Astrocyte (in vitro differentiated cells and primary cell): ENCODE results near the gene CASK. TPM values are rescaled to one million over a fixed set of nuclear protein-coding genes. Genes with fewer than 3 reads are reported as not detected.

Source experiments
- DNase-seq: peaks from one replicate; pipeline ENCODE4 v3.0.0-alpha.2; 2010; ENCODE audit warnings: low read depth
- FAIRE-seq: peaks from 2 replicates; lab custom pipeline; 2011; peaks lifted over from hg19 to GRCh38; lab: Jason Lieb, UNC
- H2AFZ ChIP-seq: 2 replicates; pipeline ENCODE4 v1.6.0; 2012; ENCODE audit warnings: low read depth, low read length, inconsistent platforms
- H3K27ac ChIP-seq: 2 replicates; pipeline ENCODE4 v1.5.1; 2011; ENCODE audit warnings: low read depth, low read length, inconsistent platforms
- H3K27me3 ChIP-seq: 2 replicates; pipeline ENCODE4 v1.6.0; 2011; ENCODE audit warnings: low read length, inconsistent platforms; ENCODE audit not compliant: insufficient read depth
- H3K36me3 ChIP-seq: 2 replicates; pipeline ENCODE4 v1.5.1; 2011; ENCODE audit warnings: low read length, inconsistent platforms; ENCODE audit not compliant: insufficient read depth
- H3K4me1 ChIP-seq: 2 replicates; pipeline ENCODE4 v1.5.1; 2011; ENCODE audit warnings: low read length, inconsistent platforms; ENCODE audit not compliant: insufficient read depth
- H3K4me2 ChIP-seq: 2 replicates; pipeline ENCODE4 v1.6.0; 2012; ENCODE audit warnings: low read length, inconsistent platforms
- H3K4me3 ChIP-seq: 2 replicates; pipeline ENCODE4 v1.5.1; 2011; ENCODE audit warnings: low read depth, mild to moderate bottlenecking, low read length, inconsistent platforms; ENCODE audit not compliant: insufficient read depth
- H3K79me2 ChIP-seq: 2 replicates; pipeline ENCODE4 v1.6.0; 2012; ENCODE audit warnings: mild to moderate bottlenecking, low read length, inconsistent platforms; ENCODE audit not compliant: insufficient read depth
- H3K9ac ChIP-seq: 2 replicates; pipeline ENCODE4 v1.6.0; 2012; ENCODE audit warnings: mild to moderate bottlenecking, low read length, inconsistent platforms
- H3K9me3 ChIP-seq: 2 replicates; pipeline ENCODE4 v1.5.1; 2012; ENCODE audit warnings: low read depth, mild to moderate bottlenecking, low read length, inconsistent platforms; ENCODE audit not compliant: insufficient read depth
- H4K20me1 ChIP-seq: 2 replicates; pipeline ENCODE4 v1.6.0; 2012; ENCODE audit warnings: low read length, inconsistent platforms; ENCODE audit not compliant: insufficient read depth
- H3K27ac Mint-ChIP-seq: one replicate; pipeline ENCODE4 v1.8.0; 2021; ENCODE audit warnings: mild to moderate bottlenecking, mixed read lengths; ENCODE audit not compliant: unreplicated experiment
- H3K27me3 Mint-ChIP-seq: one replicate; pipeline ENCODE4 v1.8.0; 2021; ENCODE audit warnings: low read depth, mixed read lengths; ENCODE audit not compliant: unreplicated experiment
- H3K36me3 Mint-ChIP-seq: one replicate; pipeline ENCODE4 v1.8.0; 2021; ENCODE audit warnings: low read depth, mixed read lengths; ENCODE audit not compliant: unreplicated experiment
- H3K4me1 Mint-ChIP-seq: one replicate; pipeline ENCODE4 v1.8.0; 2021; ENCODE audit warnings: low read depth, mixed read lengths; ENCODE audit not compliant: unreplicated experiment
- H3K4me3 Mint-ChIP-seq: one replicate; pipeline ENCODE4 v1.8.0; 2021; ENCODE audit warnings: mild to moderate bottlenecking, moderate library complexity, mixed read lengths; ENCODE audit not compliant: unreplicated experiment
- H3K9me3 Mint-ChIP-seq: one replicate; pipeline ENCODE4 v1.8.0; 2021; ENCODE audit warnings: mild to moderate bottlenecking, mixed read lengths; ENCODE audit not compliant: unreplicated experiment
- EZH2 ChIP-seq: IDR thresholded peaks from 2 replicates; pipeline ENCODE4 v1.6.1; 2012; ENCODE audit warnings: mild to moderate bottlenecking, low read length, inconsistent platforms; ENCODE audit not compliant: insufficient read depth
- total RNA-seq: library from RNA; stranded (reverse); gene quantifications from 2 replicates; pipeline ENCODE4 v1.2.1, GENCODE V29; 2021
- TF ChIP-seq, protein P1 (sequence below): IDR thresholded peaks from 2 replicates; pipeline ENCODE4 v1.5.1; 2011; ENCODE audit warnings: low read depth, mild to moderate bottlenecking, inconsistent platforms, low read length, moderate library complexity; ENCODE audit not compliant: insufficient read depth

Gene CASK
- total RNA-seq, 1 donor from 2014 or later: 99.3 TPM

DNA sequence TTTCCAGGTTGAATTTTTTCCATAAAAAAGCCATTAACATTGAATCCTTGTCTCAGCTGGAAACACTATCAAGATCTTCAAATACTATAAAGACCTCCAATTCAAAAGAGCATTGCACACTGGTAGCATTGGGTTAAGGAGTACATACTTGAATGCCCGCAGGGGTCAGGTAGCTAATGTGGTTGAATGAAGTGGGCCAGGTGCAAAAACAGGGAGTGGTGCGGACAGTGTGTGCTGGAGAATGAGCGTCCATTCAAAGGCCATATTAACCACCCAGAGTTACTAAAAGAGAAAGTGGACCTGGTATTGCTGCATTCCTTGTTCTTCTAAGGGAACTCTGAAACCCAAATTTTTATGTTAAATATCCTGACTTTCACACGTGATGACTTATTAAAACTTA lies 384.6 kb downstream of the CASK start:
- TF ChIP-seq, protein P1, sequence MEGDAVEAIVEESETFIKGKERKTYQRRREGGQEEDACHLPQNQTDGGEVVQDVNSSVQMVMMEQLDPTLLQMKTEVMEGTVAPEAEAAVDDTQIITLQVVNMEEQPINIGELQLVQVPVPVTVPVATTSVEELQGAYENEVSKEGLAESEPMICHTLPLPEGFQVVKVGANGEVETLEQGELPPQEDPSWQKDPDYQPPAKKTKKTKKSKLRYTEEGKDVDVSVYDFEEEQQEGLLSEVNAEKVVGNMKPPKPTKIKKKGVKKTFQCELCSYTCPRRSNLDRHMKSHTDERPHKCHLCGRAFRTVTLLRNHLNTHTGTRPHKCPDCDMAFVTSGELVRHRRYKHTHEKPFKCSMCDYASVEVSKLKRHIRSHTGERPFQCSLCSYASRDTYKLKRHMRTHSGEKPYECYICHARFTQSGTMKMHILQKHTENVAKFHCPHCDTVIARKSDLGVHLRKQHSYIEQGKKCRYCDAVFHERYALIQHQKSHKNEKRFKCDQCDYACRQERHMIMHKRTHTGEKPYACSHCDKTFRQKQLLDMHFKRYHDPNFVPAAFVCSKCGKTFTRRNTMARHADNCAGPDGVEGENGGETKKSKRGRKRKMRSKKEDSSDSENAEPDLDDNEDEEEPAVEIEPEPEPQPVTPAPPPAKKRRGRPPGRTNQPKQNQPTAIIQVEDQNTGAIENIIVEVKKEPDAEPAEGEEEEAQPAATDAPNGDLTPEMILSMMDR: no peak
- no peak for TF ChIP-seq EZH2
- FAIRE-seq: no peak
- no peak for DNase-seq
- H3K27ac ChIP-seq: no peak overlapping the region
- H3K79me2 ChIP-seq: no peaks in the 10 kb centered on the region
- Mint-ChIP-seq H3K9me3 (no peaks in the 10 kb centered on the region), H3K4me1 (peaks cover 6% of the 10 kb centered on the region), H3K27me3 (no peaks in the 10 kb centered on the region), H3K36me3 (peaks cover 3% of the 10 kb centered on the region), H3K27ac (no peak overlapping the region), H3K4me3 (no peak overlapping the region)
- H4K20me1 ChIP-seq: no peaks in the 10 kb centered on the region
- H3K27me3 ChIP-seq: no peaks in the 10 kb centered on the region
- H3K9me3 ChIP-seq: no peaks in the 10 kb centered on the region
- no peak overlapping the region for H3K9ac ChIP-seq
- no peak overlapping the region for H2AFZ ChIP-seq
- no peaks in the 10 kb centered on the region for H3K4me1 ChIP-seq
- no peak overlapping the region for H3K4me3 ChIP-seq
- no peaks in the 10 kb centered on the region for H3K36me3 ChIP-seq
- no peak overlapping the region for H3K4me2 ChIP-seq

DNA sequence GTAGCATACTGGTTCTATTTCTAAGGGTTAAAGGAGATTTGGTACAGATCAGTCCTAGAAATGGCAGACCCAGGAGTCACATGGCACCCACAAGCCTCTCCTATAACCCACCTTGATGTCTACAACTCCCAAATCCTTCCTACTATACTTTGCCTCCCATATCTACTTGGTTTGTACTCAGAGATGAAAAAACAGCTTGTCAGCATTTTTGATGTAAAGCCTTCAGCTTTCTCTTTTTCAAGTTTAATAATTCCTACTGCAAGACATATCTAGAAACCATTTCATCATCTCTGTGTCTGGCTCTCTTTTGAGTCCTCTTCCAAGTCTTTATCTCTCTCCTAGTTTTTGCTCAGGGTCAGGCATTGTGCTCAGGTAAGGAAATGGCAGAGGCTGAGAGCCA lies 393.3 kb downstream of the CASK start:
- Mint-ChIP-seq H3K4me1 (peaks cover 12% of the 10 kb centered on the region), H3K27me3 (no peaks in the 10 kb centered on the region), H3K4me3 (no peak overlapping the region), H3K9me3 (no peaks in the 10 kb centered on the region), H3K27ac (no peak overlapping the region), H3K36me3 (no peaks in the 10 kb centered on the region)
- DNase-seq (no peak), FAIRE-seq (peak; percentile 59)
- Histone ChIP-seq H3K4me2 (no peak overlapping the region), H3K79me2 (no peaks in the 10 kb centered on the region), H3K9ac (no peak overlapping the region), H3K4me1 (peaks cover 12% of the 10 kb centered on the region), H3K27ac (no peak overlapping the region), H3K27me3 (no peaks in the 10 kb centered on the region), H3K4me3 (no peak overlapping the region), H3K9me3 (no peaks in the 10 kb centered on the region), H2AFZ (no peak overlapping the region), H3K36me3 (peaks cover 4% of the 10 kb centered on the region), H4K20me1 (no peaks in the 10 kb centered on the region)
- no peak for TF ChIP-seq EZH2
- TF ChIP-seq, protein P1: no peak

DNA sequence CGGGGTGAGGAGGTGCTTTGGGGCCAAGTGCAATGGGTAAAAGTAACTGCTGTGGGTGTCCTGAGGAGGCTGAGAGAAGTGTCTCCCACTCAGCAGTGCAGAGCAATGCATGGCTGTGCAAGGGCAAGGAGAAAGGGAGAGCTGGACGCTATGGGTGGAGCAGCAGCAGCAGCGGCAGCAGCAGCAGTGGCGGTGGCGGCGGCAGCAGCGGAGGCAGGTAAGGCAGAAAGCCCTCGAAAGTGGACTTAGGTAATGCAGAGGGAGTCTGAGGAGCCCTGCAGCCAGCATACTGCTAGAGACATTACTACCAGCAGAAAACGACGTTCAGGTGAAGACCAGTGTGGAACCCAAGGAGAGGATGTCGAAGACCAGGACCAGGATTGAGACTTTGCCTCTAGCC lies 394.1 kb downstream of the CASK start:
- no peaks in the 10 kb centered on the region for H3K27me3 ChIP-seq
- no peaks in the 10 kb centered on the region for H3K27me3 Mint-ChIP-seq
- H3K36me3 ChIP-seq: peaks cover 4% of the 10 kb centered on the region
- H3K9ac ChIP-seq: no peak overlapping the region
- H2AFZ ChIP-seq: no peak overlapping the region
- no peaks in the 10 kb centered on the region for H3K9me3 ChIP-seq
- no peaks in the 10 kb centered on the region for H4K20me1 ChIP-seq
- no peak overlapping the region for H3K4me3 Mint-ChIP-seq
- H3K4me2 ChIP-seq: no peak overlapping the region
- no peaks in the 10 kb centered on the region for H3K79me2 ChIP-seq
- no peaks in the 10 kb centered on the region for H3K9me3 Mint-ChIP-seq
- TF ChIP-seq, protein P1: no peak
- no peak for TF ChIP-seq EZH2
- FAIRE-seq (no peak), DNase-seq (no peak)
- no peaks in the 10 kb centered on the region for H3K36me3 Mint-ChIP-seq
- peaks cover 15% of the 10 kb centered on the region for H3K4me1 Mint-ChIP-seq
- H3K4me1 ChIP-seq: peaks cover 12% of the 10 kb centered on the region
- no peak overlapping the region for H3K4me3 ChIP-seq
- H3K27ac ChIP-seq: no peak overlapping the region
- no peak overlapping the region for H3K27ac Mint-ChIP-seq
